ENCODE results near the gene PARK7.

Gene PARK7

GRCh38 chr1:7991504-7992440, 30.3 kb downstream of the PARK7 start:
- no peaks in the 10 kb centered on the region for H3K27me3 ChIP-seq (ENCODE audit: control insufficient read depth in 3 of 3, insufficient read depth in 3 of 3, low read depth in 1 of 3, low read length in 3 of 3)
- no CpG with 5 or more reads among the region's 18 CpGs for WGBS, 2 donors (ENCODE audit: extremely low coverage in 2 of 2, insufficient read length in 2 of 2, insufficient replicate concordance in 1 of 2)
- no peak overlapping the region for H3K18ac ChIP-seq (ENCODE audit: low read length)
- peaks cover 8 to 20% of the 10 kb centered on the region in 2 donors for H3K36me3 ChIP-seq (replicated peaks in 1 of 2; ENCODE audit: control insufficient read depth in 2 of 2, insufficient read depth in 2 of 2, low read length in 2 of 2)
- no peaks in the 10 kb centered on the region for H3K79me1 ChIP-seq (ENCODE audit: low read depth, low read length)
- no peak overlapping the region for H3K4ac ChIP-seq (ENCODE audit: low read length)
- H2BK120ac ChIP-seq (ENCODE audit: low read depth, low read length): no peak overlapping the region
- H2BK5ac ChIP-seq (ENCODE audit: low read length): no peak overlapping the region
- H4K8ac ChIP-seq (ENCODE audit: low read depth, low read length): no peak overlapping the region
- no peak overlapping the region for H3K23ac ChIP-seq (ENCODE audit: low read depth, low read length, poor library complexity)
- H3K9me3 ChIP-seq (replicated peaks in 1 of 2; ENCODE audit: control insufficient read depth in 2 of 2, insufficient read depth in 1 of 2, low read depth in 1 of 2, low read length in 2 of 2): no peaks in the 10 kb centered on the region
- H3K14ac ChIP-seq (ENCODE audit: low read length): no peak overlapping the region
- H2BK15ac ChIP-seq (ENCODE audit: low read length): no peak overlapping the region
- no peak overlapping the region for H3K4me3 ChIP-seq (ENCODE audit: low read length in 2 of 2)
- DNase-seq (ENCODE audit: low spot score): no peak
- no peak overlapping the region for H3K9ac ChIP-seq (ENCODE audit: low read depth, low read length, poor library complexity)
- H3K4me1 ChIP-seq (ENCODE audit: control insufficient read depth in 2 of 2, insufficient read depth in 1 of 2, low read depth in 1 of 2, low read length in 2 of 2): no peaks in the 10 kb centered on the region
- no peak overlapping the region for H4K91ac ChIP-seq (ENCODE audit: low read depth, low read length, poor library complexity)
- no peak overlapping the region for H2AFZ ChIP-seq (ENCODE audit: low read length)
- H3K4me2 ChIP-seq (ENCODE audit: insufficient read depth, low read length, poor library complexity, severe bottlenecking): no peak overlapping the region
- H3K27ac ChIP-seq (replicated peaks; ENCODE audit: low read length): no peak overlapping the region
- H2AK5ac ChIP-seq (ENCODE audit: low read depth, low read length): no peak overlapping the region
- no peak overlapping the region for H2BK12ac ChIP-seq (ENCODE audit: low read length)

GRCh38 chr1:7992885-7993284, 31.4 kb downstream of the PARK7 start:
- no peak overlapping the region for H2AFZ ChIP-seq (ENCODE audit: low read length)
- peaks cover 7 to 11% of the 10 kb centered on the region in 2 donors for H3K36me3 ChIP-seq (replicated peaks in 1 of 2; ENCODE audit: control insufficient read depth in 2 of 2, insufficient read depth in 2 of 2, low read length in 2 of 2)
- no peak overlapping the region for H2BK12ac ChIP-seq (ENCODE audit: low read length)
- H3K9ac ChIP-seq (ENCODE audit: low read depth, low read length, poor library complexity): no peak overlapping the region
- H4K91ac ChIP-seq (ENCODE audit: low read depth, low read length, poor library complexity): no peak overlapping the region
- no peak overlapping the region for H2BK5ac ChIP-seq (ENCODE audit: low read length)
- no peak overlapping the region for H3K18ac ChIP-seq (ENCODE audit: low read length)
- H3K27ac ChIP-seq (replicated peaks; ENCODE audit: low read length): no peak overlapping the region
- no peaks in the 10 kb centered on the region for H3K9me3 ChIP-seq (replicated peaks in 1 of 2; ENCODE audit: control insufficient read depth in 2 of 2, insufficient read depth in 1 of 2, low read depth in 1 of 2, low read length in 2 of 2)
- no peak overlapping the region for H3K4ac ChIP-seq (ENCODE audit: low read length)
- no peak overlapping the region for H3K4me2 ChIP-seq (ENCODE audit: insufficient read depth, low read length, poor library complexity, severe bottlenecking)
- no peak overlapping the region for H2BK120ac ChIP-seq (ENCODE audit: low read depth, low read length)
- H3K79me1 ChIP-seq (ENCODE audit: low read depth, low read length): no peaks in the 10 kb centered on the region
- no peak overlapping the region for H2AK5ac ChIP-seq (ENCODE audit: low read depth, low read length)
- H2BK15ac ChIP-seq (ENCODE audit: low read length): no peak overlapping the region
- H4K8ac ChIP-seq (ENCODE audit: low read depth, low read length): no peak overlapping the region
- WGBS, 2 donors (ENCODE audit: extremely low coverage in 2 of 2, insufficient read length in 2 of 2, insufficient replicate concordance in 1 of 2): no CpG with 5 or more reads among the region's 4 CpGs
- no peak overlapping the region for H3K23ac ChIP-seq (ENCODE audit: low read depth, low read length, poor library complexity)
- no peaks in the 10 kb centered on the region for H3K4me1 ChIP-seq (ENCODE audit: control insufficient read depth in 2 of 2, insufficient read depth in 1 of 2, low read depth in 1 of 2, low read length in 2 of 2)
- H3K14ac ChIP-seq (ENCODE audit: low read length): no peak overlapping the region
- H3K4me3 ChIP-seq (ENCODE audit: low read length in 2 of 2): no peak overlapping the region
- H3K27me3 ChIP-seq (ENCODE audit: control insufficient read depth in 3 of 3, insufficient read depth in 3 of 3, low read depth in 1 of 3, low read length in 3 of 3): no peaks in the 10 kb centered on the region
- no peak for DNase-seq (ENCODE audit: low spot score)

- Histone ChIP-seq H3K79me1 (ENCODE audit: low read depth, low read length) (no peaks in the 10 kb centered on the region), H3K23ac (ENCODE audit: low read depth, low read length, poor library complexity) (no peak overlapping the region), H3K27me3 (ENCODE audit: control insufficient read depth in 3 of 3, insufficient read depth in 3 of 3, low read depth in 1 of 3, low read length in 3 of 3) (no peaks in the 10 kb centered on the region), H2BK5ac (ENCODE audit: low read length) (no peak overlapping the region), H2AFZ (ENCODE audit: low read length) (no peak overlapping the region), H3K36me3 (replicated peaks in 1 of 2; ENCODE audit: control insufficient read depth in 2 of 2, insufficient read depth in 2 of 2, low read length in 2 of 2) (peaks cover 7 to 11% of the 10 kb centered on the region in 2 donors), H2AK5ac (ENCODE audit: low read depth, low read length) (no peak overlapping the region), H3K4me3 (ENCODE audit: low read length in 2 of 2) (no peak overlapping the region), H2BK15ac (ENCODE audit: low read length) (no peak overlapping the region), H3K9ac (ENCODE audit: low read depth, low read length, poor library complexity) (no peak overlapping the region), H3K14ac (ENCODE audit: low read length) (no peak overlapping the region), H3K4me2 (ENCODE audit: insufficient read depth, low read length, poor library complexity, severe bottlenecking) (no peak overlapping the region), H3K4ac (ENCODE audit: low read length) (no peak overlapping the region), H4K91ac (ENCODE audit: low read depth, low read length, poor library complexity) (no peak overlapping the region), H2BK12ac (ENCODE audit: low read length) (no peak overlapping the region), H3K4me1 (ENCODE audit: control insufficient read depth in 2 of 2, insufficient read depth in 1 of 2, low read depth in 1 of 2, low read length in 2 of 2) (no peaks in the 10 kb centered on the region), H3K18ac (ENCODE audit: low read length) (no peak overlapping the region), H3K9me3 (replicated peaks in 1 of 2; ENCODE audit: control insufficient read depth in 2 of 2, insufficient read depth in 1 of 2, low read depth in 1 of 2, low read length in 2 of 2) (no peaks in the 10 kb centered on the region), H4K8ac (ENCODE audit: low read depth, low read length) (no peak overlapping the region), H3K27ac (replicated peaks; ENCODE audit: low read length) (no peak overlapping the region), H2BK120ac (ENCODE audit: low read depth, low read length) (no peak overlapping the region)
- no CpG with 5 or more reads among the region's 19 CpGs for WGBS, 2 donors (ENCODE audit: extremely low coverage in 2 of 2, insufficient read length in 2 of 2, insufficient replicate concordance in 1 of 2)
- no peak for DNase-seq (ENCODE audit: low spot score)
Measured at GRCh38 chr1:7993593-7994479, 32.3 kb downstream of the PARK7 start.

GRCh38 chr1:7994827-7995226, 33.3 kb downstream of the PARK7 start:
- Histone ChIP-seq H3K4ac (ENCODE audit: low read length) (no peak overlapping the region), H2BK120ac (ENCODE audit: low read depth, low read length) (no peak overlapping the region), H3K18ac (ENCODE audit: low read length) (no peak overlapping the region), H4K91ac (ENCODE audit: low read depth, low read length, poor library complexity) (no peak overlapping the region), H3K14ac (ENCODE audit: low read length) (no peak overlapping the region), H3K4me2 (ENCODE audit: insufficient read depth, low read length, poor library complexity, severe bottlenecking) (no peak overlapping the region), H3K4me1 (ENCODE audit: control insufficient read depth in 2 of 2, insufficient read depth in 1 of 2, low read depth in 1 of 2, low read length in 2 of 2) (no peaks in the 10 kb centered on the region), H3K27ac (replicated peaks; ENCODE audit: low read length) (no peak overlapping the region), H3K9ac (ENCODE audit: low read depth, low read length, poor library complexity) (no peak overlapping the region), H2BK12ac (ENCODE audit: low read length) (no peak overlapping the region), H2BK15ac (ENCODE audit: low read length) (no peak overlapping the region), H3K27me3 (ENCODE audit: control insufficient read depth in 3 of 3, insufficient read depth in 3 of 3, low read depth in 1 of 3, low read length in 3 of 3) (no peaks in the 10 kb centered on the region), H3K9me3 (replicated peaks in 1 of 2; ENCODE audit: control insufficient read depth in 2 of 2, insufficient read depth in 1 of 2, low read depth in 1 of 2, low read length in 2 of 2) (no peaks in the 10 kb centered on the region), H2AK5ac (ENCODE audit: low read depth, low read length) (no peak overlapping the region), H3K4me3 (ENCODE audit: low read length in 2 of 2) (no peak overlapping the region), H3K36me3 (replicated peaks in 1 of 2; ENCODE audit: control insufficient read depth in 2 of 2, insufficient read depth in 2 of 2, low read length in 2 of 2) (peaks cover 6 to 7% of the 10 kb centered on the region in 2 donors), H2BK5ac (ENCODE audit: low read length) (no peak overlapping the region), H4K8ac (ENCODE audit: low read depth, low read length) (no peak overlapping the region), H2AFZ (ENCODE audit: low read length) (no peak overlapping the region), H3K23ac (ENCODE audit: low read depth, low read length, poor library complexity) (no peak overlapping the region), H3K79me1 (ENCODE audit: low read depth, low read length) (no peaks in the 10 kb centered on the region)
- WGBS, 2 donors (ENCODE audit: extremely low coverage in 2 of 2, insufficient read length in 2 of 2, insufficient replicate concordance in 1 of 2): no CpG with 5 or more reads among the region's 1 CpG
- DNase-seq (ENCODE audit: low spot score): no peak
